GOT3 (cell line): ENCODE measurements around the gene DPEP3.

Source experiments
- DNase-seq: peaks from one replicate; lab custom pipeline; 2025; ENCODE audit warnings: mixed read lengths; lab: John Stamatoyannopoulos, UW

The DPEP3 gene

DNA sequence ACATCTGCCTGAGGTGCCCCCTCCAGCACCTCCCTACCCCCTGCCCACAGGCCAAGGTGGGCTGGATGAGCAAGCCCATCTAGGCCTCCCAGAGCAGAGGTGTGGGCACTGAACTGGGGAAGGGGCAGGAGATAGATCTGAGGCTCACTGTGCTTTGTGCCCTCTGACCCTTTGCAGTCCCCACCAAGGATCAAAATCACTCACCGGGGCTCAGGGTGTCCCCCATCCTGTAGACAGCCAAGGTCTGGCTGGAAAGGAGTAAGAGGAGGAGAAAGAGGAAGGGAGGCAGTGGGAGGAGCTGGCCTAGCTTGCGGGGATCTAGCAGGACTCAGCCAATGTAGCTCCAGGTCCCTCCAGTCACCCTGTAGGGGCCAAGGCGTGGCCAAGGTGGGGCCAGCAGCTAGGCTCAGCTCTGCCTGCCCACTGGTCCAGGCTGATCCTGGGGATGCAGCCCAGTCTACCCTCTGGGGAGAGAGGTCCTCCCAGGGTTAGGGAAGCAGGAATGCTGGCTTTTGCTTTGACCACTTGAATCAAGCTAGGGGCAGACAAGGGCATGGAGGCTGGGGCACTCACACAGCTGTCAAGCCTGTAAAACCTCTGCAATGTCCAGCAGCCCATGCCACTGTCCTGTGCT is 13.6 kb downstream of the DPEP3 start:
- DNase-seq, result no peak

DNA sequence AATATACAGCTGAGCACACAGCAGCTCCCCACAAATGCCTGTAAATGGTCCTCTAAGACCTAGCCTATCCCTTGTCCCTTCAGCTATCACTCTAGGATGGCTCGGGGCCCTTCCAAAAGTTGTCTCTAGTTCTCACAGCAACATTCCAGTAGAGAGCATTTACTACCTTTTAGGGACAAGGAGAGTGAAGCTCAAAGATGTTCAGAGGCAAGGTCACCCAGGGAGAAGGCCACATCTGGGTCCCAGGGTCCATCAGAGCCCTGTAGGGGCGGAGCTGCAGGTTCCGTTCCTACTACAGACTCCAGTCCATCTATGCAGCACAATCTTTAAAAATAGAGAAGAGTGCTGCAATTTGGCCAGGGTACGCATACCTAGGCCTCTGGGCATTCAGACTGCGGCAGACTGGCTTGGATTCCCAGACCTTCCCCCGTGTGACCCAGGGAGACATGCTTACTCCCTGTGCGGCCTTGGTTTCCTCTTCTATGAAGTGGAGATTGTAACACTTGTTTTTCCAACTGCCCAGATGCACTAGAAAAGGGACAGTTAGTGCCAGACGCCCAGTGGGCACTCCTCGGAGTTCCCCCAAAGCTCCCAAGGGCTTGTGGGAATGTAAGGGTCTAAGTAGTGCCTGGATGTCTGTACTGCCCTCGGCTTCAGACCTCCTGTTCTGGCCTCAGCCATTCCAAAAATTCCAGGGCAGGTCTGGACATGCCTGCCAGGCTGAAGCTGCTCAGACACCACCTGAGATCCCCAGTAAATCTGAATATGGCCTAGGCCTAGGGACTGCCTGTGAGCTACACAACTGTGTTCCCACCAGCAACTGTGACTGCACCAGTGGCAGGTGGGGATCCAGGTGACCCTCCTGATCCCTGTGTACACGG is 14.4 kb downstream of the DPEP3 start:
- DNase-seq, result no peak

DNA sequence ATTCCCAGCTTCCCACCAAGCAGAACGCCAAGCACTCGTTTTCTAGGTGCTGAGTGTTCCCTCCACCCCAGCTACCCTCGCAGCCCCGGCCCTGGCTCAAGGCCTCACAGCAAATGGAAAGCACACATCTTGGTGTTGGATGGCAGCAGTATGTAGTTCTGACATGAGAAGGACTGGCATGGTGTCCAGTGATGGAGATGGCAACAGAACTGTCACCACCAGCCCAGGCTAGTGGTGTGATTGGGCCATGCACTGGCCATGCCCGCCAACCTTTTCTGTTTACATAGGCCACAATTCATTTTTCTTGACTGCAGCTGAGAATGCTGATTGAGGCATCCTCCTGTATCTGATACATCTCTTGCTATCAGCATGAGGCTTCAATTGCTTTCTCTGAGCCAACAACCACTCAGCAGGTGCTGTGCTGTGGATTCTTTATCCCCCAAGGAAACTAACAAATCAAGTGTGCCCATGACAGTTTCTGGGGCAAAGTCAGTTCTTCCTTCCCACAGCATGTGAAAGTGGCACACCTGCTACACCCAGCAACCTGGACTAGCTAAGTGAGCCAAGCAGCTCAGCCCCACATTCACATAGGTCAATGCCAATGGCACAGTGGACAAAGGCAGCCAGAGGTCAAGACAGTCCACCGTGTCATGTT is 15.7 kb downstream of the DPEP3 start:
- no peak for DNase-seq

DNA sequence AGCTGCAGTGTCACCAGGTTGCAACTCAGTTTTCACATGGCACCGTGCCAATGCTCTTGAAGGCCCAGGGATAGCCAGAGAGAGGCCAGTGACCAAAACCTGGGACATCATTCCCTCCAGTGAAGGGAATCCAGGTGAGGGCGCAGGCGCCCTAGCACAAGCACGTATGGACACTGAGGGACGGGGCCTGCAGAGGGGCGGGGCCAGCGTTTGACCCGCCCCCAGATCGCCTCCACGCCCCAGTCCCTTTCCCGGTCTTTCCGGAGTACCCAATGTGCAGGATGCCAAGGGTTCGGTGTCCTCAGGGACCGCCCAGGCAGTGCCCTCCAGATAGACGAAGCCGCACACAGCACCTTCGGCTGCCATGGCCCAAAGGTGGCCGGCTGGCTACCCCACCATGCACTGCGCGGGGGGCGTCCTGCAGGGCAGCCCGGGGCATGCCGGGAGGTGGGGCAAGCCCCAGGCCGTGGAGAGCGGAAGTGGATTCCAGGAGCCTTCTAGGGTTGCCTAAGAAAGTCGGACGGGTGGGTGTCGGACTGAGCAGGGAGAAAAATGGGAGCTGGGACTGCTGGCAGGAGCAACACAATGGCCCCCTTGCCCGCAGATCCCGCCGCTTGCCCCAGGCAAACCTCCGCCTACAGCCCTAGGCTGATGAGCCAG is 16.5 kb downstream of the DPEP3 start:
- DNase-seq, result no peak

DNA sequence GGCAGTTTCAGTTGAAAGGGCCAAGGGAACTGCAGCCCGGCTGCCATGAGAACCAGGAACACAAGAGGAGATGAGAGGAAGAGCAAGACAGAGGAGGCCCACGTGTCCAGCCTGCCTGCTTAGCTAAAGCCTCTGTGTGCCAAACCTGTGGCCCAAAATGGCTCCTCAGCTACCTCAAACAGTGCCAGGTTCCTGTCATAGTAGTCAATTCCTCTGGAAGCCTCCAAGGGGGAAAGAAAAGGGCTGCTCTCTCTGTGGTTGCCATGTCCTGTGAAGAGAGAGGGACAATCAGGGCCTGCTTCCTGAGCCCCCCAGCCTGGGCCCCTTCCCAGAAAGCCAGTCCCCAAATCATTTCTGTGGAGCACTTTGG is 17.0 kb downstream of the DPEP3 start:
- DNase-seq, result no peak

DNA sequence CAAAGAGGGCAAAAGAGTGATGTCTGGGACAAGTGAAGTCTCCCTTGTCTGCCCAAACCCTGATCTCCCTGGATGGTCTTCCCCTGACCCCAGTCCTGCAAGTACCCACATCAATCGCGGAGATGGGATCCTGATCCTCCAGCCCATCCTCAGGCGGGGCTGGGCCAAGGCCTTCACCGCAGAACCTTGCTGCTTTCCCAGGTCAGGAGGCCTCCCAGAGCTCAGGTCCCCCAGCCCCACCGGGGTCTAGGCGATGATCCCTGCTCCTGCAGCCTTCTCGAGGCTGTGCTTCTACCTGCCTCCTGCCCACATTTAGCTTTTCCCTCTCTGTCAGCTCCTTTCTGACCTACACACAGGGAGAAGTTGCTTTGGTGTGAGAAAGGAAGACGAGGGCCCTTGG is 18.2 kb downstream of the DPEP3 start:
- DNase-seq, result no peak

DNA sequence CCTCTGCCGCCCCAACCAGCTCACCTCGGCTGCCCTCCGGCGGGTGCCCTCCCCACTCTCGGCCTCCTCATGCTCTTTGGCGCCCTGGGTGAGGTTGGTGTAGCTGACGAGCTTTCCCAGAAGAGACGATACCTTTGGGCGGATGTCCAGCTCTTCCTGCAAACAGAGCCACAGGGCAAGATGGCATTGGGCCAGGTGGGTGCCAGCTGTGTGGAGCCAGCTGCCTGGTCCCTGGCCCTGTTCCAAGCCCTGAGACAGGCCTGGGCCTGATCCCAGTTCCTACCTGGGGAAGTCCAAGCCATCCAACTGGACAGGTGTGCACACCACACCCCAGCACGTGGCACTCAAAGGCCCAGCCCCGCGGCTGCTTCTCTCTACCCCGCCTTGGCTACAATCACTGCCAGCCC is 18.7 kb downstream of the DPEP3 start:
- DNase-seq, result no peak

DNA sequence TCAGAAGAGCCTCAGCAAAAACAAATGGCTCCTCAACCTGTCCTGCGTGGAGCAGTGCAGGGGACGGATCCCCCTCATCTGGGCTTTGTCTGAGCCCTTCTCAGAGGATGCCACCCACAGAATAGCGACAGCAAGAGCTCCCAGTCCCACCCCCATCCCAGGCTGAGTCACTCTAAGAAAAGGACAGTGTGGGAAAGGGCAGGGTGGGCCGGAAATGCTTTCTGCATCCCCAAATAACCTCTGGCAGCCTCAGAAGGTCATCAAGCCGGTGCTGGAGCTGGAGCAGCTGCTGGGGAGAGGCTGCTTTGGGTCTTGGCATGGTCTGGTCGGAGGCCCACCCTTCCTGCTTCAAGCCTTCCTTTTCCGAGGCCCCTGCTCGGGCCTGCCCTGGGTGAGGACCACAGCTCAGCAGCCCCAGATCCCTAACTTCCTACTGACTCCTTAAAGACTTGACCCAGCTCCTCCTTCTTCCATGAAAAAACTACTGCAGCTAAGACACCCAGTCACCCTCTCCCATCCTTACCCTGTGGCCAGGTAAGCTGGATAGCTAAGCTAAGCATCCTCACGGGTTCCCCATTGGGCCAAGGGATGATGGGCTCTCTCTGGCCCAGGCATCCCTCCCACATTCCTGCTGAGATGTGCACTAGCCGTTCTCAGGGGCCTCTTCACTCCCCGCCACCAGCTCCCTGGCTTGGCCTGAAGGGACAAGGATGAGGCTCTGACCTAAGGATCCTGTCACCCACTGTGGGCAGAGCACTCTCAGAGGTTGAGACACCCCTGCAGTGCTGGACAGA is 20.6 kb downstream of the DPEP3 start:
- no peak for DNase-seq

DNA sequence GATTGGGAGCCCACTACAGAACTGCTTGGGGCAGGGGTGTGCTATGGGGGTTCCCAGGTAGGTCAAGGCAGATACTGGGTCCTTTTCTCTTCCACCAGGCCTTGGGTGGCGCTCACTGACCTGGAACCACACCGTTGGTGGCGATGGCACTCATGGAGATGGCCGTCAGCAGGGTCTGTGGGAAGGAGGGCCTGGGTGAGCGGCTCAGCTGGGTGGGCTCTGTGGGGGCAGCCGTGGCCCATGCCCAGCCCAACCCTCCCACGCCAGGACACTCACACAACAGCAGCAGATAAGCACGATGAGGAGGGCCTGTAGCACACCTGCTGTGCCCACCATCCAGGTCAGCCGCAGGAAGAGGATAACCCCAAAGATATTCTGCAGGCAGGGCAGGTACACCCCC is 22.7 kb downstream of the DPEP3 start:
- no peak for DNase-seq

DNA sequence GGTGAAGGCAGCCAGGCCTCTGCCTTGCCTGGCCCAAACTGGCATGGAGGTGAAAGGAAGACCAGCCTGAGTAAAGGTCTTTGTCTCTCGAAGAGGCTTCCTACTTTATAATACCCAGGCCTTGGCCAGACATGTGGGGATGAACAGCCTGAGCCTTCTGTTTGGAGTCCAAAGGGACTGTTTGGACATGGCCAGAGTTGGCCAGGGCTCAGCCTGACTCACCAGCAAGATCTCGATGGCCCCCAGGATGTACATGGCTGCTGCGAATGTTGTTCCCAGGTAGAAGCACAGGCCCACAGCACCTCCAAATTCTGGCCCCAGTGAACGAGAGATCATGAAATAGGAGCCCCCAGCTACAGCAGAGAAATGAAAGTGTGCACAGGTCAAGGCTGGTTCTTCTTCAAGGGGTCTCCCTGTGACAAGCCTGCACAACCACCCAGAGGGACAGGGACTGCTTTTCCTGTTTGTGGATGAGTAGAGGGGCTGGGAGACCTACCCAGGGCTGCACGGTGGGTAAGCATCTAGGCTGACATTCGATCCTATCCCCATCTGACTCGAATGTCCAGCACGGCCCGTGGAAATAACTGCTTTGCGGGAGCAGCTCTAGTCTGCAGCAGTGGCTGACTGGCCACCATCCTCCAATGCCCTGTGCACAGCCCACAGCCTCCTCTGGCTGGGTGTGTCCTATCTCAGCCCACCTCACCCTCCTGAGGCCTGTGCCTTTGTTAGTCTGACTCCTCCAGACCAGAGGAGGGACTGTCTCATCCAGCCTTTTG is 25.7 kb downstream of the DPEP3 start:
- no peak for DNase-seq

DNA sequence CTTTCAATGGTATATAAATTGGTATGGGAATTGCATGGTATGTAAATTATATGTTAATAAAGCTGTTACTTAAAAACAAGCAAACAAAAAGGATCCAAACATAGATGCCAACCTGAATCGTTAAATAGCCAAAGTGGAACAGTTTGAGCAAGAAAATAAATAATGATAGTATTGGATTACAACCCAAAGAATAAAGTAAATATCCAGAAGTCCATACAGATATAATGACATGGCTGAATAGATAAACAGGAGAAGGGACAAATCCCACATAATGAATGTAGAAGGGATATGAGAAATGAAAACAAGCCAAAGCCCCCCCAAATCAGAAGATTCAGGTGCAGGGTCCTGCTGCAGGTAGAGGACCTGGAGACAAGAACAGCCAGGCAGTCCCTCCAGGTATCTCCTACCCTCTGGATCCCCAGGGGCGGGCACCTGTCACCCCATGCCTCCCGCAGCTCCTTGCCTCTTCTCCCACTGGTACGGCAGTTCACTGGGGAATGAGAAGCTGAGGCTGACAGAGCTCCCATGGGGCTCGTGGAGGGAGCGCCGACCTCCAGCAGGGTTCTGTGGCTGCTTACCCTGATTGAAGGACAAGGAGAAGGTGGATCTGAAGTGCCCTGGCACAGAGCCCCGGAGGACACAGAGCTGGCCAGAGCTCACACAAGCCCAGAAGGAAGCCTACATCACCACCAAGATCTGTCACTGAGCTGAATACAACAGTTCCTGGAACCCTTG is 26.5 kb downstream of the DPEP3 start:
- DNase-seq, result no peak

DNA sequence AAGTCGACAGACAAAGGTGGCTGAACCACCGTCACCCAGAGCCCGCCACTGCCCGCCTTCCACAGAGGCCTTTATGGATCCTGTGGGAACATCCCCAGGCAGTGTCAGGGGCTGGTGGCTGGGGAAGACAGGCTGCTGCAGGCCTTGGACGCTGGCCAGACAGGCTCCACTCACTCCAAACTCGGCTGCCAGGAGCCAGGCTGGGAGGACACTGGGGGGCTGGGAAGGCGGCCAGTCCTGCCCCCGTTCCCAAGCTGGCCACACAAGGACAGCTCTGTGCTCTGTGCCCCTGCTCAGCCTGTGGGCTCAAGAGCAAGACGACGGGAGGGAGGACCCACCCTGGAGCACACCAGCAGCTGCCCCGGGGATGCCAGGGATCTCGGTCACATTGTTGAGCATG is 28.8 kb downstream of the DPEP3 start:
- DNase-seq, result no peak

DNA sequence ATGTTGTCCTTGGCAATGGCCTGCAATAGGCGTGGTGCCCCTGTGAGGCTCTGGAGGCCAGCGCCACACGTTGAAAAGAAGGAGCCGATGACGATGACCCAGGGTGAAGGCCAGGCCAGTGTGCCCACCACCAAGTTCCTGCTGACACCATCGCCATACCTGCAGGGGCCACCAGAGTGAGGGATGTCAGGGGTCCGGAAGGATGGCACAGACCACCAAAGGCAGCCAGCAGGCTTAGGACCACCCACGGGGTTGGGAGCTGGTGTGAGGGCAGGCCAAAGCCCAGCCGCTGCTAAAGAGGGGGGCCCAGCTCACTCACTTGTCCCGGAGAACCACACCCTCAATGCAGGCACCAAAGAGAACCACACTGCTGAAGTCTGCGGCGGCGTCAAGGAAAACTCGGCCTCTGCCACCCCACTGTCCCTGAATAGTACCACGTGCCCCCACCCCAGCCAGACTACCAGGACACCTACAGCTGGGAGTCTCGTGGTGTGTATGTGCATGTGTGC is 29.9 kb downstream of the DPEP3 start:
- DNase-seq, result no peak

DNA sequence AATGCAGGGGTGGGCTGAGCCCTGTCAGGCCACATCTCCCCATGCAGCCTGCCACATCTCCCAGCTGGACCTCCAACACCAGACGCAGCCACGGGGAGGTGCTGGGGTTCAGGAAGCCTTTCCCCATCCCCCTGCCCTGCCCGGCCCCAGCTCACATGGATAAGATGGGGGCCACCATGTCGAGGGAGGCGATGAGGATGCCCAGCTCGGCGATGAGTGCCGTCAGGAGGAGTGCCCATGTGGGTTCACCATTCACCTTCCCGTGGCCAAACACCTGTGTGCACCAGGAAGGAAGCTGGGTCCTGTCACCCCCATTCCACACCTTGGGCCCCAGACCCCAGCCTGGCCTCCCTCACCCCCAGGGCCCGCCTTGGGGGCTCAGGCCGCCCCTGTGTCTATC is 30.7 kb downstream of the DPEP3 start:
- no peak for DNase-seq

DNA sequence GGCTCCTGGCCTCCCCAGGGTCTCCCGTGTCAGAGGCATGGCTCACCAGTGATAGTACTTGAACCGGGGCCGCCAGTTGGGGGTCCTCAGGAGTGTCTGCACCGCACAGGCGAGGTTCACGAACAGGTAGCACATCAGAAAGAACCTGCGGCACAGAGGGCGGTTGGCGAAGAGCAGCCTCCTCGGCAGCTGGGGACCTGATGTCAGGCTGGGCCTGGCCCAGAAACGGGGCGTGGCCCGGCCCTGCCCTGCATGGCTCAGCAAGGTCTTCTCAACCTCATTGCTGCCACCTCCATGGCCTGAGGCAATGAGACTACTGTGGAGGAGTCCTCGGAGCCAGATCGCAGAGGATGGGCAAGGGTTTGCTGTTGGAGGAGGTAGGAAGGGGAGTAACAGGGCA is 32.3 kb downstream of the DPEP3 start:
- DNase-seq, result no peak

DNA sequence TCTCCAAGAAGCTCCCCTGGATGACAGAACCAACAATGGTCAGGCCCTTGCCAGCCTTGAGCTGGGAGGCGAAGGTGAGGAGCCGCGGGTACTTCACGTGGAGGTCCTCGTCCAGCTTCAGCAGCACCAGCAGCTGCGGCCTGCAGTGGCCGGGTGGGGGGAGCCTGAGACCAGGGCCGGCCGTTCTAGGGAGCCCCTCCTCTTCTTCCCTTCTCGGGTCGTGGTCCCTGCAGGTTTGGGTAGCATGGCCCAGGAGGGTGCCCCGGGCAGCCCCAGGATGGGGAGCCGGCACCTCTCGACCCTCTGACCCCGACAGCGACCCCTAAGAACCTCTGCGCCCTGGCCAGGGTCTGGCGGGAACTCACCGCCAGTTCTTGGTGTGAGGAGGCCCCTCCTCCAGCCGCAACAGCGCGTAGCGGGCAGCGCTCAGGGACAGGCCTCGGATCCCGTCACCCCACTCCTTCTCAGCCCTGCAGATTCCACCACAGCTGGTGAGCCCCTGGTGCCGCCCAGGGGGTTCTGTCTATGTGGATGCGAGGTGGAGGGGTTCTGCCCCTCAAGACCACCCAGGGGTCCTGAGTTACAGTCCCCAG is 33.2 kb downstream of the DPEP3 start:
- DNase-seq, result no peak

DNA sequence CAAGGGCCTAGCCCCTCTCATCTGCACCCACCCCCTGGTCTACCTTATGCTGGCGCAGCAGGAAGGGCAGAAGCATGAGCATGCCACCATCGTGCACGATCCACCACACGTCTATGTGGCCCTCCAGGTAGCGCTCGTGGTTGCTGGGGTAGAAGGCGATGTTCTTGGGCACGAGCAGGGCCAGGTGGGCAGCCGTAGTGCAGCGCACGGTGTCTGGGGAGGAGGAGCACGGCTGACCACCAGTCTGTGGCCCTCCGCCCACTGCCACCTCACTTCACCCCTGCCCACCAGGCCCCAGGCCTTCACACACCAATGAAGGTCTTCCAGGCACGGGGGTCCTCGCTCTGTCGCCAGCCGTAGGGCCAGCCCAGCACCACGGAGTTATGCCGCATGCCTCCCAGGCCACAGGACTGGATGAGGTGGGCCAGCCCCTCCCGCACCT is 34.1 kb downstream of the DPEP3 start:
- DNase-seq, result no peak

DNA sequence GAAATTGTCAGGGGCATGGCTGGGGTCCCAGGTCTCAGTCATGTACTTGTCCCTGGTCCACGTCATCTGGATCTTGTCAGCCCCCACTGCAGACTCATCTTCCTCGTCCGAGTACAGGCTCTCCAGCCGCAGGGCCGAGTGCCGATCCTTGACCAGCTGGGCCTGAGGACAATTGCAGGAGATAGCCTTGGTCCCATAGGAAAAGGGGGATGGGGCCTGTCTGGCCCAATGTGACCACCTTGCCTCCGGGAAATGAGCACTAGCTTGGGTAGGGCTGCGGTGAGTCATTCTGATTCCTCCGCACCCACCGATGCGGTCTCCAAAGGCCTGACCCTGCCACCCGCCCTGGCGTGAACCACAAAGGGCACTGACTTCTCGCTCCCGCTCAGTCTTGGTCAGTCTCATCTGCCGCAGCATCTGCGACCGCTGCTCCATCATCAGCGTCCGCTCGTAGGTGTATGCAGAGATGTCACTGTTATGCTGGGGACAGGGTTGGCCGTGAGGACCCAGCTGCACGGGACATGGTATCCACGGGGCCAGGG is 34.8 kb downstream of the DPEP3 start:
- DNase-seq, result no peak

DNA sequence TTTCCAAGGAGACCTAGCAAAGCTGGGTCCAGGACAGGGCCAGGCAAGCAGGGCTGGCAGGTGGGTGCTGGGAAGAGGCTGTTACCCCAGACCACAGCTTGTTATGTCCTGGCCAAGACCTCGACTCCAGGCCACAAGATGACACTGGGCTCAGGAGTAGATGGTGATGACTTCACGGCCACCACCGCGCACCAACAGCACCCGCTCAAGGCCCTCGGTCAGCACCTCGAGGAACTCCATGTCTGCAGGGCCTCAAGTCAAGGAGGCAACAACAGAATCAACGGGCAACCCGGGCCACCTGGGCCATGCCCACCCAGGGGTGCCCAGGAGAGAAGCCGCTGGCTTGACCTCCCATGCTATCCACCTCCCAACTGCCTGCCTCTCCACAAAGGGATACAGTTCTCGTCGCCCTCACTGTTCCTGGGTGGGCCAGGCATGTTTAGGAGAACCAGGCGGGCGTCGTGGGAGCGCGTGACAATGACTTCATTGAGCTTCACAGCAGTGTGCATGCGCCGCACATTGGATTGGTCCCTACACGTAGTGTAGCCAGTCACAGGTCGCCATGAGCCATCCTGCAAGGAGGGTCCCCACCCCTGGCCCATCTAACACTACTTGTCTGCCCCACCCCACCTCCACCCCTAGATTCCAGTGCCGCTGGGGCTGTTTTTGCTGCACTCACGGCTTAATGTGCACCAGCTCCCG is 35.5 kb downstream of the DPEP3 start:
- DNase-seq, result no peak
